PFSK-1 (cell line): ENCODE measurements around the gene SMOC2.

ENCODE experiments used
- FOXP2 ChIP-seq: optimal IDR thresholded peaks from 2 replicates; pipeline ENCODE3; 2011; ENCODE audit warnings: borderline replicate concordance, control low read depth, inconsistent platforms; ENCODE audit not compliant: insufficient read depth; ENCODE audit errors: extremely low read length, extremely low read depth
- POLR2AphosphoS5 ChIP-seq: IDR thresholded peaks from 2 replicates; pipeline ENCODE4 v1.6.1; 2012; ENCODE audit warnings: low read depth, mild to moderate bottlenecking, control low read depth, low read length, moderate library complexity
- SIN3A ChIP-seq: IDR thresholded peaks from 2 replicates; pipeline ENCODE4 v1.6.1; 2012; ENCODE audit warnings: mild to moderate bottlenecking, low read length, moderate library complexity, borderline replicate concordance; ENCODE audit not compliant: insufficient read depth
- TAF1 ChIP-seq: IDR thresholded peaks from 2 replicates; pipeline ENCODE4 v1.6.1; 2012; ENCODE audit warnings: low read length, control low read depth, borderline replicate concordance; ENCODE audit not compliant: insufficient read depth
- TF ChIP-seq, protein P1 (sequence below), 2 experiments: IDR thresholded peaks; 2 replicates each; pipeline versions ENCODE4 v1.6.1 to v1.8.0; 2011 to 2012; ENCODE audit warnings: low read depth in 2 of 2, low read length in 2 of 2, control low read depth in 1 of 2, inconsistent platforms in 1 of 2, mild to moderate bottlenecking in 1 of 2, moderate library complexity in 1 of 2; ENCODE audit not compliant: insufficient read depth in 1 of 2

The SMOC2 gene

DNA sequence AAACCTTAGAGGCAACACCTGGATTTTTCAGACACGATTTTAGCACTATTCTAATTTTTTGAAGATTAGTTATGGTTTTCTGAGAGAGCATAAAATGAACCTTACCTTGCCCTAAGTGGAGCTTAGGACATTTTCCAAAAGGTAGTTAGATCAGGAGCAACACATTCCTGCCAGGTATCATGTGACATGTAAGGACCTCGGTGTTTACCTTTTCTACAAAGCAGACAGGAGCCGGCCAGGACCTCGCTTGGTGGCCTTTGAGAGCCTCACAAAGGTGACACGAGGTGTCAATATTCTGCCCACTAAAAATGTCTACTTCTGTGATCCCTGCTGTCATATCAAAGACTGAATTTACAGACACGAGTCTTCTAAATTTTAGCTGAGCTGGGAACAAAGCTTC is 174.9 kb downstream of the SMOC2 start:
- TF ChIP-seq POLR2AphosphoS5 (no peak), TAF1 (no peak), FOXP2 (no peak), SIN3A (no peak)
- TF ChIP-seq, protein P1, sequence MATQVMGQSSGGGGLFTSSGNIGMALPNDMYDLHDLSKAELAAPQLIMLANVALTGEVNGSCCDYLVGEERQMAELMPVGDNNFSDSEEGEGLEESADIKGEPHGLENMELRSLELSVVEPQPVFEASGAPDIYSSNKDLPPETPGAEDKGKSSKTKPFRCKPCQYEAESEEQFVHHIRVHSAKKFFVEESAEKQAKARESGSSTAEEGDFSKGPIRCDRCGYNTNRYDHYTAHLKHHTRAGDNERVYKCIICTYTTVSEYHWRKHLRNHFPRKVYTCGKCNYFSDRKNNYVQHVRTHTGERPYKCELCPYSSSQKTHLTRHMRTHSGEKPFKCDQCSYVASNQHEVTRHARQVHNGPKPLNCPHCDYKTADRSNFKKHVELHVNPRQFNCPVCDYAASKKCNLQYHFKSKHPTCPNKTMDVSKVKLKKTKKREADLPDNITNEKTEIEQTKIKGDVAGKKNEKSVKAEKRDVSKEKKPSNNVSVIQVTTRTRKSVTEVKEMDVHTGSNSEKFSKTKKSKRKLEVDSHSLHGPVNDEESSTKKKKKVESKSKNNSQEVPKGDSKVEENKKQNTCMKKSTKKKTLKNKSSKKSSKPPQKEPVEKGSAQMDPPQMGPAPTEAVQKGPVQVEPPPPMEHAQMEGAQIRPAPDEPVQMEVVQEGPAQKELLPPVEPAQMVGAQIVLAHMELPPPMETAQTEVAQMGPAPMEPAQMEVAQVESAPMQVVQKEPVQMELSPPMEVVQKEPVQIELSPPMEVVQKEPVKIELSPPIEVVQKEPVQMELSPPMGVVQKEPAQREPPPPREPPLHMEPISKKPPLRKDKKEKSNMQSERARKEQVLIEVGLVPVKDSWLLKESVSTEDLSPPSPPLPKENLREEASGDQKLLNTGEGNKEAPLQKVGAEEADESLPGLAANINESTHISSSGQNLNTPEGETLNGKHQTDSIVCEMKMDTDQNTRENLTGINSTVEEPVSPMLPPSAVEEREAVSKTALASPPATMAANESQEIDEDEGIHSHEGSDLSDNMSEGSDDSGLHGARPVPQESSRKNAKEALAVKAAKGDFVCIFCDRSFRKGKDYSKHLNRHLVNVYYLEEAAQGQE (IDR thresholded peaks at IDR 0.05; ENCODE audit: insufficient read depth in 1 of 2, low read depth in 2 of 2, low read length in 2 of 2) = no peak

DNA sequence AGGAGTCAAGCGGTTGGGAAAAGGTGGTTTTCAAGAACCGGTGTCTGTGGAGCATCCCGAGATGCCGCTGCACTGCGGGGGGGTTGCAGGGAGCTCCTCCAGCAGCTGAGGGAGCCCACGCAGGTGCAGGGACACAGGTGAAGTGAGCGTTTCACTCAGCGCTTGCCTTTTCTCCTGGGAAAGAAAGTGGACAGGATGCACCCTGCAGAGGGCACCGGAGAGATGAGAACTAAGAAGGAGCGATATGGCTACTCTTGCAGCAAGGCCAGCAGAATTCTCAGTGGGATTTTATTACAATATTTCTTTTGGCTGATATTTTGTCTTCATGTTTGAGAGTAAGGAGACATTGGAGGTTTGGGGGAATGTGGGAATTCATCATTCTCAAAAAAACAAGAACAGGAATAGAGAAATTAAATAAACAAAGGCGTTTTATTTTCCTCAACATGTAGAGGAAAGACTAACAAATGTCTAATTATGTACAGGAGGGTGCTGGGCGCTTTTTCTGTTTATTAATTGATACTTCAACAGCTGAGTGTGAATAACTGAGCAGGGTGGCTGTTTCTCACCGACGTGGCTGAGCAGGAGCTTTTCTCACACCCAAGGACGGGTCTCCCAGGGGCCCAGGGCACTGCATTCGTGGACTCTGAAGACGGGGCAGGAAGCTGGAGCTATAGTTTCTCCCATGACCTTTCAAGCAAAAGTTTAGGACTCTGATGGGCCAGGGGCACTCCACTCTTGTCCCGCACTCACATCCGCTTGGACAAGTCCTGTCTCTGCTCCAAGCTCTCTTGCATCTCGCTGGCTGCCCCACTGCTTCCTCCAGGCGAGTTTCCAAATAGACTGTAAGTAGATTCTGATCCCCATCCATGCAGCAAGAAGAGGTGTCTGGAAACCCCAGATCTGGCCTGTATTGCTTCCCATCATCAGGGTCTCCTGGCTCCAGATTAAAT is 176.1 kb downstream of the SMOC2 start:
- TF ChIP-seq POLR2AphosphoS5 = no peak
- TF ChIP-seq TAF1 = no peak
- TF ChIP-seq FOXP2 = no peak

DNA sequence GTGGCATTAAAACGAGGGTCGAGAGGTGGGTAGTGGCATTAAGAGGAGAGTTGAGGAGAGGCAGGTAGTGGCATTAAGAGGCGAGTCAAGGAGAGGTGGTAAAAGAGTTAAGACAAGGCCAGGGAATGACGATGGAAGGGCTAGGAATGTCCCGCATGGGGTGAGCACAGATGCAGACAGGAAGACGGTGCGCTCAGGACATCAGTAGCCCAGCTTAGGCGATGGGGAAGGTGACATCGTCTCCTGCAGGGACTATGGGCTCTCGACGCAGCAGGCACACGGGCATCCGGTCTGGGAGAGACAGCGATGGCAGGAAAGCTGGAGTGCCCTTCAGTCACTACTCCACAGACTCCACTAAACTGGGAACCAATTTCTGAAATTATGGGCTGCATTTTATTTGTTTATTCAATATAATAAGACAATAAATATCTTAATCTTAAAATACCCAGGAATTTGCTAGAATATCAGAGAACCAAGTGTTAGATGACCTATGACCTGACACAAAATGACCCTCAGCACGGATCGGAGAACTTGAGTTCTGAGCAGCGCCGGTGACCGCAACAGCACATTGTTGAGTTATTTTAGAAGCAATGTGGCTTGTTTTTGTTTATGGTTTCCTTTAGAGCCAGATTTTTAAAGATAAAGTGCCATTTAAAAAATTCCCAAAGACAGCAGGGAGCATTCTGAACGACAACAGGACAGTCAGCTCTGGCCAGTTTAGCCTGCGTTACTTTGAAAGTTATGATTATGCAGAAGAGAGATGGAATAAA is 177.7 kb downstream of the SMOC2 start:
- TF ChIP-seq POLR2AphosphoS5 (no peak), TAF1 (no peak), SIN3A (no peak), FOXP2 (no peak)
- TF ChIP-seq, protein P1 (IDR thresholded peaks at IDR 0.05; ENCODE audit: insufficient read depth in 1 of 2, low read depth in 2 of 2, low read length in 2 of 2) = no peak

DNA sequence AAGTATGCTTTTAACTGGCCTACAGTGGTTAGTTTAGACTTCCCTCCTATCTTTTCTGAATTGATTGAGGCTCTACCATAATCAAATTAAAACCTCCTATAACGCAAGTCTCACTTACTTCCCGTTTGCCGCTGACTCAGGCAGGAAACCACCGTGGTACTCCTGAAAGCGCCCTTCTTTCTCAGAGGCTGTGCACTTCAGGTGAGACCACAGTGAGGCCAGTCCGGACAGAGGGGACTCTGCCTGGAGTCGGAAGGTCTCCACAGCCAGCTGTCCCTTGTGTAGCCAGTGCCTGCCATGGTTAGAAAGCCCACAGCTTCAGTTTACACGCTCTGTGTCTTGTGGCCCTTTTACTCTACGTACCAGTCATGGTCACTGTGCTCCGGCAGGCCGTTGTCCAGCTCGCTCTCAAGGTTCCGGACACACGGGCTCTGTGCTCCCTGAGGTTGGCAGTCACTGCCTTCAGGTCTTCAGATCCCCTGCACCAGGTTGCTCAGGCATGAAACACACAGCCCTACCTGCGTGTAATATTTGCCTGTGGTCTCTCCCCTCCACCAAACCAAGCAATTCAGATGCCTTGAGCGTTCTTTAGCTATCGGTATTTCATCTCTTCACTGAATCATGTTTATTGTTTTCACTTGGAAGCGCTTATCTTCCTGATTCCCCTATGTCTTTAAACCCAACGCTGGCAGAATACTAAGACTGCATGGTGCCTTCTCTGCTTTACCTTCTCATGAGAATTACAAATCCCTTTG is 178.8 kb downstream of the SMOC2 start:
- TF ChIP-seq POLR2AphosphoS5 (no peak), SIN3A (no peak), FOXP2 (no peak), TAF1 (no peak)
- TF ChIP-seq, protein P1 (IDR thresholded peaks at IDR 0.05; ENCODE audit: insufficient read depth in 1 of 2, low read depth in 2 of 2, low read length in 2 of 2) = no peak

DNA sequence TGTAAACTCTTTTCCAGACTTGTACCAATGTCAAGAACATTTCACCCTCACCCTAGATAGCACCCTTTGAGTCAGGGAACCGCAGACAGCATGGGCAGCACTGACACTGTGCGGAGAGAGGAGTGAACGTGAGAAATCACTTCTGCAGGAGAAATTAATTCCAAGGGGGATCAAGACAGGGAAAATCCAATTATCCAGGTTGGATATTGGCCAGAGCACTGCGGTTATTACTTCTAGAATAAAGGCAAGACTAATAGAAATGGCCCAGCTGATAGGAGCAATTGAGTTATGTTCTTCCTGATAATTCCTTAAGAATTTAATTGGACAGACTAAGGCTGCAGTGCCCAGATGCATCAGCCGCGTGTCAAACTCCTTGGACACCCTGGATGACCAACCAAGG is 179.6 kb downstream of the SMOC2 start:
- TF ChIP-seq FOXP2 (no peak), SIN3A (no peak), TAF1 (no peak), POLR2AphosphoS5 (no peak)
- TF ChIP-seq, protein P1 (IDR thresholded peaks at IDR 0.05; ENCODE audit: insufficient read depth in 1 of 2, low read depth in 2 of 2, low read length in 2 of 2) = no peak
